Mammary epithelial cell (primary cell): ENCODE data around the gene ZBP1.

ENCODE experiments used
- CTCF ChIP-seq, 2 donors: IDR thresholded peaks in 1 of 2; conservative IDR thresholded peaks in 1 of 2; 2 replicates each; pipeline ENCODE4 v1.5.1; 2011 to 2012; ENCODE audit warnings: inconsistent platforms in 2 of 2, low read length in 2 of 2, mild to moderate bottlenecking in 2 of 2, control low read depth in 1 of 2, low read depth in 1 of 2; ENCODE audit not compliant: insufficient read depth in 1 of 2; ENCODE audit errors: extremely low read depth in 1 of 2
- EZH2 ChIP-seq: IDR thresholded peaks from 2 replicates; pipeline ENCODE4 v1.6.1; 2012; ENCODE audit warnings: low read length, inconsistent platforms, borderline replicate concordance

GRCh38 chr20:57660181-57660921 is 40.1 kb upstream of the ZBP1 start:
- no peak for TF ChIP-seq CTCF (conservative IDR thresholded peaks at IDR 0.05 in 1 of 2, IDR thresholded peaks at IDR 0.05 in 1 of 2; ENCODE audit: extremely low read depth in 1 of 2, insufficient read depth in 1 of 2, low read depth in 1 of 2, low read length in 2 of 2)
- TF ChIP-seq EZH2: no peak
